ENCODE measurements around the gene ZNHIT2.
"Not testable (repeated sequence)": the region's sequence is repeated elsewhere in the genome, so short reads cannot be mapped to it uniquely, and the experiment has no call there.

The ZNHIT2 gene

DNA sequence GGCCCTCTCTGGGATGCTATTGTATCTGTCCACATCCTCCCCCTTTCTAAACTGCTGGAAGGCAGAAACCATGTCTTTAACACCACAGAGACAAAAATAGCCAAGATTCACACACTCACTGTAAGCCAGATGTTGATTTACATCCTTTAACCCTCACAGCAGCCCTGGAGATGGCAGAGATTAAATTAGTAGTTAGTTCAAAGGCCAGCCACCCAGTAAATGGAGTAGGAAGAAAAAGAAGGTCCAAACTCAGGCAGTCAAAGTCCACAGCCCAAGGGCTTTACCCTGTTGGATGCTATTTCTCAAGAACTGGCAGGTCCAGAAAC, 2.1 kb upstream of the ZNHIT2 start:
- no peak for DNase-seq (ENCODE audit: low spot score)

DNA sequence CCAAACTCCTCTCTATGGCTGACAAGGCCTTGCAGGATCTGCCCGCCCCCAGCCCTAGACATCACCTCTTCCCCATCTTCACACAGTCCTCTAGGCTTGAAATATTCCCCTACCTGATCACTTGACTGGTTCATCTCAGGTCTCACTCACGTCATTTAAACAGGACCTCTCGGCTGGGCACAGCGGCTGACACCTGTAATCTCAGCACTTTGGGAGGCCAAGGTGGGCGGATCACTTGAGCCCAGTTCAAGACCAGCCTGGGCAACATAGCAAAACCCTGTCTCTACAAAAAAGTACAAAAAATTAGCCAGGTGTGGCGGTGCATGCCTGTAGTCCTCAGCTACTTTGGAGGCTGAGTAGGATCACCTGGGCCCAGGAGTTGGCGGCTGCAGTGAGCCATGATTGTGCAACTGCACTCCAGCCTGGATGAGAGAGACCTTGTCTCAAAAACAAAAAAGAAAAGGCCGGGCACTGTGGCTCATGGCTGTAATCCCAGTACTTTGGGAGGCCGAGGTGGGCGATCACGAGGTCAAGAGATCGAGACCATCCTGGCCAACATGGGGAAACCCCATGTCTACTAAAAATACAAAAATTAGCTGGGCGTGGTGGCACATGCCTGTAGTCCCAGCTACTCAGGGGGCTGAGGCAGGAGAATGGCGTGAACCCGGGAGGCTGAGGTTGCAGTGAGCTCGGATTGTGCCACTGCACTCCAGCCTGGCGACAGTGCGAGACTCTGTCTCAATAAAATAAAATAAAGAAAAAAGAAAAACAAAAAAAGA, 1.6 kb upstream of the ZNHIT2 start:
- not testable (repeated sequence) for DNase-seq (ENCODE audit: low spot score)

DNA sequence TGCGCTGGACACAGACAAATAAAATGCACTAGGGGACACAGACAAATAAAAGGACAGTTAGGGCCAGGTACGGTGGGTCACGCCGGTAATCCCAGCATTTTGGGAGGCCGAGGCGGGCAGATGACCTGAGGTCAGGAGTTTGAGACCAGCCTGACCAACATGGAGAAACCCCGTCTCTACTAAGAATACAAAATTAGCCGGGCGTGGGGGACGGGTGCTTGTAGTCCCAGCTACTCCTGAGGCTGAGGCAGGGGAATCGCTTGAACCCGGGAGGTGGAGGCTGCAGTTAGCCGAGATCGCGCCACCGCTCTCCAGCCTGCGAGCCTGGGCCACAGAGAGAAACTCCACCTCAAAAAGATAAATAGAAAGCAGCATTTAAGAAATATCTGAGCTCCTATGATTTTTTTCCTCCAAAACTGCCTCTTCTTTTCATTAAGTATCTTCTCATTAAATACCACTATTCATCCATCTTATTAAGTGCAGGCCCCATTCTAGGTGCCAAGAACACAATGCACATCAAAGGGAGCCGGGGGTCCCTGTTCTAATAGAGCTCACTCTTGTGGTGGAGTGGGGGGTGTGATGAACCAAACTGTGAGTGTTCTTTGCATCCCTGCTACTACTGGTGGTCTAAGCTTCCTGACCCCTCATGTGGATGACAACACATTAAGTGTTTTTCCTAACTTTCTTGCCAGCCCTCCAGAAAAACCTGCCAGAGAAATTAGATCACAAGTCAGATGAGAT, 766 bp upstream of the ZNHIT2 start:
- no peak for DNase-seq (ENCODE audit: low spot score)

DNA sequence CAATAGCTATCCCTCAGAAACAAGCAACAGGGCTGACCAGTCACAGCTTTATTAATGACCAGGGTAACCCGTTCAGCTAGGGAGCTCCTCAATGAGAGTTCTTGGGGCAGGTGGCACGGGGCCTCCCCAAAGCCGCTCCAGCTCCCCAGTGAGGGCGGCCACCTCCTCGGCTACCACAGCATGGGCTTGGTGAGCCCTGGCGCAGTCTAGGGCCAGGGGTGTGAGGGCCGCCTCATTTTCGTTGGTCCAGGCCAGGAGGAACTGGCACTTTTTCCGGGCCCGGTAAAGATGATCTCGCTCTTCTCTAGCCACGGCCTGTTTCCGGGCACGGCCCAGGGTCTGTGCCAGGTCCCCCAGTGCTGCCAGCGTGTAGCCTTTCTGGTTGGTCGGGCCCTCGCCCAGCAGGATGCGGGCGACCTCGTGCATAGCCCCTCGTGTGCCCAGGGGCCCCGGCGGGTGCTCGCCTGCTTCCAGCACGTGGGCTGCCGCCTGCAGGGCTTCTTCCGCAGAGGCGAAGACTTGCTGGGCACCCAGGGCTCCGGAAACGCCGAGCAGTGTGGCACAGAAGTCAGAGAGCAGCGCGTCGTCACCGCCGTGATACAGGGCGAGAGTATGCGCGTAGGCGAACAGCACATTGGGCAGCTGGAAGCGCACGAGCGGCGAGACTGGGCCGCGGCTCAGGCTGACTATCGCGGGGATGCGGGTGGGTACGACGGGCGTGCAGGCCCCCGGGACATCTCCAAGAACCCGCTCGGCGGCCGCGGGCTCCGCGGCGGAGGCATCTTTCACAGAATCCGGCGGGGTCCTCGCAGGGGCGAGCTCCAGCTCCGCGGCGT, 913 bp downstream of the ZNHIT2 start:
- no peak for DNase-seq (ENCODE audit: low spot score)

DNA sequence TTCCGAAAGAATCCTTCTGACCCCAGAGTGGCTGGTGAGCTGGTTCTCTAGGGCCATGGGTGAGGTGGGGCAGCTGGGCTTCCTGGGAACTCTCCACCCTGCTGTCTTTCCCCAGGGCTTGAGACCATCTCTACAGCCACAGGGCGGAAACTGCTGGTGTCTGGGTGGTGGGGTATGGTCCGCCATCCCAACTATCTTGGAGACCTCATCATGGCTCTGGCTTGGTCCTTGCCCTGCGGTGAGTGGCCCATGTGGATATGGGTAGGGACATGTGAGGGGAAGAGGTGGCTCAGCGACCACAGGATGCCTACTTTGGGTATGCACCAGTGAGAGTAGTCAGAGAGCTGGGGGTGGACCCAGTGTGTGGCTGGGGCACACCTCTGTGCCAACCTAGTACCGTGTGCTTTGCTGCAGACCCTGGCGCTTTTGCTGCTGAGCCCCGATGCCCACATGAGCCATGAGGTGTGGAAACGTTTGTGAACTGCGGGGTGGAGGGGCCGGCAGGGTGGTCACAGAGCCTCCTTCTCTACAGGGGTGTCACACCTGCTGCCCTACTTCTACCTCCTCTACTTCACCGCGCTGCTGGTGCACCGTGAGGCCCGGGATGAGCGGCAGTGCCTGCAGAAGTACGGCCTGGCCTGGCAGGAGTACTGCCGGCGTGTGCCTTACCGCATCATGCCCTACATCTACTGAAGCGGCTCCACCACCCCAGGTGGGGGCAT, 2.0 kb downstream of the ZNHIT2 start:
- no peak for DNase-seq (ENCODE audit: low spot score)

DNA sequence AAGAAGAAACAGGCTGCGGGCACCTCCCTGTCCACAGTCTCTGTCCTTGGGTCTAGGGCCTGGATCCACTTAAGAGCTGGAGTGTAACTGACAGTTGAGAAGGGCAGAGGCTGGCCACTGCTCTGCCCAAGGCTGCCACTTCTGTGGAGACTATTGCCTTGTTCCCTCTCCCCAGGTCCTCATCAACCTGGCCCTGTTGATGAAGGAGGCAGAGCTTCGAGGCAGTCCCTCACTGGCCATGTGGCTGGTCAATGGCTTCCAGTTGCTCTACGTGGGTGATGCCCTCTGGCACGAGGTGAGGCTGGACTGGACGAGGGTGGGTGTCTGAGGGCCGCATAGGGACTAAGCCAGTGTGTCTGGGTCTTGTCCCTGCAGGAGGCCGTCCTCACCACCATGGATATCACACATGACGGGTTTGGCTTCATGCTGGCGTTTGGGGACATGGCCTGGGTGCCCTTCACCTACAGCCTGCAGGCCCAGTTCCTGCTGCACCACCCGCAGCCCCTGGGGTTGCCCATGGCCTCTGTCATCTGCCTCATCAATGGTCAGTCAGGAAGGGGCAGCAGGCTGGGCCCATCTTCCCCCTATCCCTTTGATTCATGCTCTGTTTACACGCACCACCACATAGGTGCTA, 2.8 kb downstream of the ZNHIT2 start:
- DNase-seq (ENCODE audit: low spot score): no peak

DNA sequence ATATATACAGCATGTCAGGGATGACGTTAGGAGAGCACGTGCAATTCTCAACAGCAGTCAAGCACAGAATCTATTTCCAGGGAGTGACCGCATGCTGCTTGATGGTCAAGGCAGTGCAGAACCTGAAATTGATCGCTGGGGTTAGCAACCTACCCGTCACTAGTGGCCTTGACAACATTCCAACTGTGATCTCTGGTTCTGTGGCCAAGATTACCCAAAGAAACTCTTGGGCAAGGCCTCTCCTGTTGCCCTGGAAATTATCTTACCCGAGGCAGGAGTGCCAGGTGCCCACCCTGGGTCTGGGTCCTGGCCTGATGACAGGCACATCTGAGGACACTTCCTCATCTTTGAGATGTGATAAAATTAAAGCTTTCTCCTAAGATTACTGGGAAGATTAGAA, 3.7 kb downstream of the ZNHIT2 start:
- no peak for DNase-seq (ENCODE audit: low spot score)

DNA sequence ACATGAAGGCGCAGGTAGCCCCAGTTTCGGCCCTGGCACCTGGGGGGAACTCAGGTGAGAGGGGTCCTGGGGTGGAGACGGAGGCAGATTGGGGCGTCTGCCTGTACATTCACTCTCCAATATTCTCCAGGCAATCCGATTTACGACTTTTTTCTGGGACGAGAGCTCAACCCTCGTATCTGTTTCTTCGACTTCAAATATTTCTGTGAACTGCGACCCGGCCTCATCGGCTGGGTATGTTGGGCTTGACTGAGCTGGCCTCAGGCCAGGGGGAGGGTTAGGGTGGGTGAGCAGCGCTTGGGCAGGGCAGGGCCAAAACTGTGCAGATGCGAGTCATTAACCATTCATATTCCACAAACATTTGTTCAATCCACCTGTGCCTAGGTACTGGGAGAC, 4.1 kb downstream of the ZNHIT2 start:
- no peak for DNase-seq (ENCODE audit: low spot score)

DNA sequence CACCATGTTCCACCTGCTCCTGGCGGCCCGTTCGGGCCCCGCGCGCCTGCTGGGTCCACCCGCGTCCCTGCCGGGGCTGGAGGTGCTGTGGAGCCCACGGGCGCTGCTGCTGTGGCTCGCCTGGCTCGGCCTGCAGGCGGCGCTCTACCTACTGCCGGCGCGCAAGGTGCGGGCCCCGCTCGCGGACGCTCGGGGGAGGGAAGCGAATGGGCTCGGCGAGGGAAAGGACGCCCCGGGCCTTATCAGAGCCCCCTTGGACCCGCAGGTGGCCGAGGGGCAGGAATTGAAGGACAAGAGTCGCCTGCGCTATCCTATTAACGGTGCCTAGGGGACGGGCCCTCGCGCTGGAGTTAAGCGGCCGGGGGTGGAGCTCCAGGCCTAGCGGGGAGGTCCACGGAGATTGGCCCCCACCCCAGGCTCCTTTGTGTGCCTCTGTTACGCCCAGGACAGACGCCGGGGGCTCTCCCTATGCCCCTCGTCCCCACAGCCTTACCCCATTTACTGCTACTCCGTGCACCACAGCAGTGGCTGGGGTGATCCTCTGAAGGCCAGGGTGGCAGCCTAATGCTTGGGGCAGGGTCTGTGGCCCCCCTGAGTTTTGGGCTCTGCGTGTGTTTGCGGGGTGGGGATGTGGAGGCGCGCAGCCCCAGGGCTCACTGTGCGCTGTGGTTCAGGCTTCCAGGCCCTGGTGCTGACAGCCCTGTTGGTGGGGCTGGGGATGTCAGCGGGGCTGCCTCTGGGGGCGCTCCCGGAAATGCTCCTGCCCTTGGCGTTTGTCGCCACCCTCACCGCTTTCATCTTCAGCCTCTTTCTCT, 4.7 kb downstream of the ZNHIT2 start:
- DNase-seq (ENCODE audit: low spot score): peak; percentile 35

DNA sequence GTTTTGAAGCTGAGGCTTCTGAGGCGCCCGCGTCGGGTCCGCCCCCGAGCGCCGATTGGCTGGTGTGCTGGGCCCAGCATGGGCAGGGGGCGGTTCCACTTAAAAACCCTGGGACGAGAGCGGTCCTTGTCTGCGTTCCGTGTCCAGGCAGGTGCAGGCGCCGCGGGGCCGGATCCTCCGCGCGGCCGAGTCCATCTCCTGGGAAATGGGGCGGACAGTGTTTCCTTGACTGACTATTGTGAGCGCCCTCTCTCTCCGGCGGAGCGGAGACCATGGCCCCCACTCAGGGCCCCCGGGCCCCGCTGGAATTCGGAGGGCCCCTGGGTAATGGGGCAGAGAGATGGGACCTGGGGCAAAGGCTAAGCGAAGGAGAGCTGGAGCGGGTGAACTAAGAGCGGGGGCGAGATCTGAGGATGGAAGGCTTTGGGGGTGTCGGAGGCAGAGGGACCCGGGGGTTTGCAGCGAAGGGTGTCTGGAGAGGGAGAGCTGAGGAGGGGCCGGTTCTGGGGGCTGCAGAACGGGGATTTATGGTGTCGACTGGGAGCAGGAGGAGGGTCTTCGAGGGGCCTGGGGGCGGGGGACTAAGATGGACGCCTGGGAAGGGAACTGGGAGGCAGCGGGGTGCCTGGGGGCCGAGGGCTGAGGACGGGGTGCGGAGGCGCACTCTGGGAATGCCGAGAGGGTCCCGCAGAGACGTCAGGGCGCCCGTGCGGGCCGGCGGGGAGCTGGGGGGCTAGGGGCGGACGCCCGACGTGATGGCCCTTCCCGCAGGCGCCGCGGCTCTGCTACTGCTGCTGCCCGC, 5.6 kb downstream of the ZNHIT2 start, which contains the start of gene TM7SF2:
Gene TM7SF2, plus strand, starts transcription at position 129 of the 802 bp plus-strand sequence. Its CDS starts 144 bp downstream, at position 273.
- peak; percentile 94 for DNase-seq (ENCODE audit: low spot score)

DNA sequence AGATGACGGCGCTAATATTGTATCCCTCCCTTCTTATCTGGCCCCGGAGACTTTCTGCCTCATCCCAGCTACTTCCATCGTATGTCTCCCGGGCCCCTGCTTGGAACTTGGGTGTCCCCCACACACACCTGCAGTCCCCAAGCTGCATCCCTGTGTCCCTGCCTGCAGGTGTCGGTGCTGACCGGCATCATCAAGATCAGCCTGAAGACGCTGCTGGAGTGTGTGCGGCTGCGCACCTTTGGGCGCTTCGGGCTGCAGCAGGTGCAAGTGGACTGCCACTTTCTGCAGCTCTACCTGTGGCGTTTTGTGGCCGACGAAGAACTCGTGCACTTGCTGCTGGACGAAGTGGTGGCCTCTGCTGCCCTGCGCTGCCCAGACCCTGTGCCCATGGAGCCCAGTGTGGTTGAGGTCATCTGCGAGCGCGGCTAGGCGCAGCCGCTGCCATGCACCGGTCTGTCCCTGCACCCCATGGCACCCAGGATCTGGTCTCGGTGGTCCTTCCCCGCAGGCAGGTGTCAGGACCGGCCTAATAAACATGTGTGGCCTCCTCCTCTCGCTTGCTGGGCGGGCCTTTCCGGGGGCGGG, 6.2 kb downstream of the ZNHIT2 start:
- DNase-seq (ENCODE audit: low spot score): no peak

DNA sequence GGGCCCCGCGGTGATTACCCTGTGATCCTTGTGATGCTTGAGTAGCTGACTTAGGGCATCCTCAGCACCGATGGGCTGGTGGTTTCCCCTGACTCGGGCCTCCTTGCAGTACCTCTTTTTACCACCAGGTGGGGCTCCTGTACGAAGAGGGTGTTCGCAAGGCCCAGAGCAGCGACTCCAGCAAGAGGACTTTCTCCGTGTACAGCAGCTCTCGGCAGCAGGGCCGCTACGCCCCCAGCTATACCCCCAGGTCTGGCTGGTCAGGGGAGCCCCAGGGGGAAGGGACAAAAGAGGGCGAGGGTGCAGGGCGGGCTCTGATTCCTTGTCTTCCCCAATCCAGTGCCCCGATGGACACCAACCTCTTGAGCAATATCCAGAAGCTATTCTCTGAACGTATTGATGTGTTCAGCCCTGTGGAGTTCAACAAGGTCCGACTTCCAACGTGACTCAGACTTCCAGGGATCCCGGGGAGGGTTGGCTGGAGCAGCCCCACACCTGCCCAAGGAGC, 7.1 kb downstream of the ZNHIT2 start:
- peak; percentile 83 for DNase-seq (ENCODE audit: low spot score)

DNA sequence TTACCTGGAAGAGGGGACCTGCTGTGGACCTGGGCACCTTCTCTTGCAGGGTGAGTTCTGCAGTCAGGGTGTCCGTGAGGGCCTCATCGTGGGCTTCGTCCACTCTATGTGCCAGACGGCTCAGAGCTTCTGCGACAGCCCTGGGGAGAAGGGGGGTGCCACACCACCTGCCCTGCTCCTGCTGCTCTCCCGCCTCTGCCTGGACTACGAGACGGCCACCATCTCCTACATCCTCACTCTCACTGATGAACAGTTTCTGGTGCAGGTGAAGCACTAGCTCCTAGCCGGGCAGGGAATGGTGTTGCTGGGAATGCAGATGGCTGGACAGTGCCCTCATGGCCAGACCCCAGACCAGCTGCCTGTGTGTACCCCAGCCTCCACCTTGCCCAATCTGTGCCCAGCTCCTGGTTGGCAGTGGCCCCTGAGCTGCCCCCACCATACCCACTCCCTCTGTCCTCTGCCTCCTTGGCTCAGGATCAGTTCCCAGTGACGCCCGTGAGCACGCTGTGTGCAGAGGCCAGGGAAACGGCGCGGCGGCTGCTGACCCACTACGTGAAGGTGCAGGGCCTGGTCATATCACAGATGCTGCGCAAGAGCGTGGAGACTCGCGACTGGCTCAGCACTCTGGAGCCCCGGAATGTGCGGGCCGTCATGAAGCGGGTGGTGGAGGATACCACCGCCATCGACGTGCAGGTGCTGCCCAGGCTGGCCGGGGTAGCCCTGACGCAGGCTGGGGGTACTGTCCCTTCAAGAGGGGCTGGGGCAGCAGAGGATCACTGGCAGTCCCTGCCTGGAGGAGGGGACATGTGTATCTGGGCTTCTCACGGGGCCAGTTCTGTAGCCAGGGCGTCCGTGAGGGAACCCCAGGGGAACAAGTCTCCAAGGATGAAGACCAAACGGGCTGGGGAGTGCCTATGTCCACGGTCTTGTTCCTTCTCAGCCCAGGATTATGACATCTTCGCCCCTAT, 8.0 kb downstream of the ZNHIT2 start:
- no peak for DNase-seq (ENCODE audit: low spot score)

DNA sequence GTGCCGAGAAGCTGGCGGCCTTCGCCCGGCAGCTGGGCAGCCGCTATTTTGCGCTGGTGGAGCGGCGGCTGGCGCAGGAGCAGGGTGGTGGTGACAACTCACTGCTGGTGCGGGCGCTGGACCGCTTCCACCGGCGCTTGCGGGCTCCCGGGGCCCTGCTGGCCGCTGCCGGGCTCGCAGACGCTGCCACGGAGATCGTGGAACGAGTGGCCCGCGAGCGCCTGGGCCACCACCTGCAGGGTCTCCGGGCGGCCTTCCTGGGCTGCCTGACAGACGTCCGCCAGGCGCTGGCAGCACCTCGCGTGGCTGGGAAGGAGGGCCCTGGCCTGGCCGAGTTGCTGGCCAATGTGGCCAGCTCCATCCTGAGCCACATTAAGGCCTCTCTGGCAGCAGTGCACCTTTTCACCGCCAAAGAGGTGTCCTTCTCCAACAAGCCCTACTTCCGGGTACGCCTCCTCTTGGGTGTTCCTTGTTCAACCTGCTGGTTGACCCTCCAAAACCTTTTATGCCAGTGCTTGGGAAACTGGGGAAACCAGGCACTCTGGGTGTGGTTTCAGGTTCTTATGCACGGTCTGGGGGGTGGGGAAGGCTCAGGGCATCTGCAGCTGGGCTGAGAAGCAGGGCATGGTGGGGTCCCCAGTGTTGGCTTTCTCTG, 8.9 kb downstream of the ZNHIT2 start:
- no peak for DNase-seq (ENCODE audit: low spot score)

DNA sequence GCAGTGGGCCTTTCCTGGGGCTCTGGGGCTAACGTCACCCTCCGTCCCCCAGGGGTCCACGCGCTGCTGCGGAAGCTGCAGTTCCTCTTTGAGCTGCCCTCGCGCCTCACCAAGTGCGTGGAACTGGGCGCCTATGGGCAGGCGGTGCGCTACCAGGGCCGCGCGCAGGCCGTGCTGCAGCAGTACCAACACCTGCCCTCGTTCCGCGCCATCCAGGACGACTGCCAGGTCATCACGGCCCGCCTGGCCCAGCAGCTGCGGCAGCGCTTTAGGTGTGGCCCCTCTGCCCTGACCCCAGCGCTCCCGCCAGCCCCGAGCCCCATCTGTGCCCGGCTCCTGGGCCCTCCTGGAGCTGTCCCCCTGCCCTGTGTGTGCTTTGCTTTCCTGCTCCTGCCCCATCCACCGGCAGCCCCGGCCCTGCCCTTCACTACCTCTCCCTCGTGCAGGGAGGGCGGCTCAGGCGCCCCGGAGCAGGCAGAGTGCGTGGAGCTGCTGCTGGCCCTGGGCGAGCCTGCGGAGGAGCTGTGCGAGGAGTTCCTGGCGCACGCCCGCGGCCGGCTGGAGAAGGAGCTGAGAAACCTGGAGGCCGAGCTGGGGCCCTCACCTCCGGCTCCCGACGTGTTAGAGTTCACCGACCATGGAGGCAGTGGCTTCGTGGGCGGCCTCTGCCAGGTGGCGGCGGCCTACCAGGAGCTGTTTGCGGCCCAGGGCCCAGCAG, 9.6 kb downstream of the ZNHIT2 start:
- no peak for DNase-seq (ENCODE audit: low spot score)

DNA sequence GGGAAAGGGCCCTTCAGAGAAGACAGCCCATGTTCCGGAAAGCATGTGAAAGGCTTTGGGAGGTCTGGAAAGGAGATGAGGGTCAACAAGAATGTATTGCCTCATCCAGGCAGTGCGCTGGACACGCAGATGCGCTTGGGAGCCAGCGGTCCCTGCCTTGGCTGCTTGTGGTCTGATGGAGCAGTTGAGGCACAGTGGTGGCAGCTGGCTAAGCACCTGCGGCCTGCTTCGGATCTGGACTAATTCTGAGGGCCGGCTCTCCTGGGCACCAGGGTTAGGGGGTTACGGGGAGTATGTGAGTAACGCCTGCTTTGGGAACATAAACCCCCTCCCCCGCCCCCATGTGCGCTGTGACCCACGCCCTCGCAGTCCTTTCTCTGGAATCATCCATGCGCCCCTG, 10.4 kb downstream of the ZNHIT2 start:
- no peak for DNase-seq (ENCODE audit: low spot score)

DNA sequence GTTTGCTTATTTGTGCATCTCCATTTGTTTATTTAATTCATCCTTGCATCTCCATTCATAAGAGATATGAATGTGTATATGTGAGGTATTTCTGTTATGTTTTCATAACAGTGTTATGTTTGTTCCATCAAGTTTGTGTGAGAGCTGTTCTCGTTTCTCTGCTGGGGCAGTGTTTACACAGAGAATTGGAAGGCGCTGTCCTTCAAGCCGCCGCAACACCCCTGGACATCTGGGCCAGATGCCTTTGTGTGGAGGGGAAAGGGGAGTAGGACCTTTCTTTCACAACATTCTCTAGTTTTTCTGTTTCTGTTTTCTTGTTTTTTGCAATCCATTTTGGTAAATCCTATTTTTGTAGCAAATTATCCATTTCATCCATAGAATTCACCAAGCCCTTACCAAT, 12.9 kb downstream of the ZNHIT2 start:
- no peak for DNase-seq (ENCODE audit: low spot score)
